Cortex of kidney (tissue), 1 donor: ENCODE data around the gene PDE4D.
"Not testable (repeated sequence)": the region's sequence is repeated elsewhere in the genome, so short reads cannot be mapped to it uniquely, and the experiment has no call there.

Experiments used
- DNase-seq: peaks from one replicate; lab custom pipeline; 2025; lab: John Stamatoyannopoulos, UW

PDE4D gene

DNA sequence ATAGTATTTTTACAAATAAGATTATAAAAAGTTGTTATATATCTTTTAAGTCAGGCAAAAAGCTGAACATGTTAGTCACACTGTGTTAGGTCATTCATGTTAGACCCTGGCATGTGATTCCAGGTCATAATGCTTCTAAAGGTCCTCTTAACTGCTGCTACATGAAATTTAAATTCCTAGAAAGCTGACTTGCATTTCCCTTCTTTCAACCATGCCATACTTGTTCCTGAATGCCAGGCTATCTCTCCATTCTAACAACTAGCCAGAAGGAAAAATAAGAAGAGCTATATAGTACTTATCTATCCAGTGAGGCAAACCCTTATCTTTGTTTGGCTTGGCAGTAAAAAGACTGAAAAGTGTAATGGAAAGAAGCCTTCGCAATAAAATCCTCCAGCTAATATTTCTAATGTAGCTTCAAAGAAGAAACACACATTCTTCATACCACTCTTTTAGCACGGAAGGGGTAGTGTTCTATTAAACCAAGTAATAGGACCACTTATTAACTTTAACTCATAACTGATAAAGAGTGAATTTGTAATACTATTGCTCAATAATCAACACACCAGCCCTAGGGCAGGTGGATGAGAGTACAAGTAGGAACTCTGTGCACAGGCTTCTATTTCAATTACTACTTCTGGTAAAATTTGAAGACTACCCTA lies 310.2 kb downstream of the PDE4D start:
- no peak for DNase-seq

DNA sequence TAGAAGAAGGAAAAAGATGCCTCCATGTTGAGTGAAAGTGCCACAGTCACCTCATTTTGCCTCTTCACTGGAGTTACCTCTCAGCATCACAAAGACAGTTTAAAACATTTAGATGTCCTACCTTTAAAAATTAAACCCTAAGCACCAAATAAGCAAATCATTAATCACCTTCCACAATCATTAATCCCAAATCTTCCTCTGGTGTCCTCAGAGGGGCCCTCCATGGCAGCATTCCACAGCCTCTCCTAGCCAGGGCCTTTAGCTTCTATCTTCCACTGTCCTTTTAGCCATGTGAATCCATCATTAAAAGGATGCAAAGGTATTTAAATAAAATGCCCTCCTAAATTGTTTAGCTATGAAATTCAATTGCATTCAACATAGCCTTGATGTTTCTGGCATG lies 310.8 kb downstream of the PDE4D start:
- DNase-seq: no peak

DNA sequence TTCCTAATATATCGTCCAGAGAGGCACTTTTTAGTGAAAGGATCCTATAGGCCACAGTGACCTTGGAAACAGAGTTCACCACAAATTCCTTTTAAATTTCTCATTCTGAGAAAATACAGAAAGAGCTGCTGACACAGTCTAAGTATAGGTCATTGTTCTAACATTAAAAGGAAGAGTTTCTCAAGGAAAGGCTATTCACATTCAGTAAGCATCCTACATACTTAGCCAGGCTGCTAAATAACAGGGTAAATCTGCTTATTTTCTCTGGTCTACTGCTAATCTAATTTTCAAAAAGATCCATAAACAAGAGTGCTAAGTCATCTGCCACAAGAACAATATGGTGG lies 313.7 kb downstream of the PDE4D start:
- no peak for DNase-seq

DNA sequence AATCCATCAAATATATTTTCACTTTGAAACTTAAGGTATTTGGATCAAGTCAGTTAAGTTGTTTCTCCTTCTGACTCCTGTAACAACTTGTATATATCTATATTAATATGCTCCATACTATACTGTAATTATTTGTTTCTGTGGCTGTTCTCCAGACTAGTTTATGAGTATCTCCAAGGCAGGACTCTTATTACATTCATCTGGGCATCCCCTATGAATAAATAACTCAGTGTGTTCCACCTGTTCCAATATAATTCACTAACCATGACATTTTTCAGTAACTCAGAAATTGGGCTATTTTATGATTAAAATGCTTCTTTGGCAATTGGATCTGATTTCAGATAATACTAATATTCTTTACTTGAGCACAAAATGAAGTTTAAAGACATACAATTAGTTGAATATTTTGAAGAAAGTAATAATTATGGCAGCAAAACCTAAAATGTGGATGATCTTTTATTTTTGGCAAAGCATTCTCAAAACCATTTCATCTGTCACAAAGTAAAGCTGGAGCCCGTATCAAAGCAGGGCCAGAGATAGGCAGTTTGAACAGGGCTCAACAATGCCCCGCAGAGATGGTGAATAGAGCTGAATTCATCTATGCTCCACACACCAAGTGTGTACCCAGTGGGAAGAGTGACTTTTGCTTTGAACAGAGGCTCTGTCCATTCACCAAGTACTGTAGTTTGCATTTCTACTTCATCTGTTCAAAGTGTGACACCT lies 314.3 kb downstream of the PDE4D start:
- DNase-seq: no peak

DNA sequence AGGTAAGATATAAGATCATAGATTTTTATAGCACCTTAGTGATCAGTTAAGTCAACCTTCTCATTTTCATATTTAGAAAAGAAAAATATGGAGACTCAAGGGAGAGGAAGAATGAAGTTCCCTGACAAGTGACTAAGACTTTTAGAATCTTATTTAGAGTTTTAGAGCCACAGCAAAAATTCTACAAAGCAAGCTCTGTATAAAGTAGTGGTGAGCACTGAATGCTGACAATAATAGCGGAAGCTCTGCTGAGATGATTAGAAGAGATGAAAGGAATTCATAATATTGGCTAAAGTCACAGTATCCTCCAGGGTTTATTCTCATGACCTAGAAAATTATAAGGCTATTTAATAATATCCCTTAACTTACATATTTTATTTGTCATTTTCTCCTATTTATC lies 316.0 kb downstream of the PDE4D start:
- no peak for DNase-seq

DNA sequence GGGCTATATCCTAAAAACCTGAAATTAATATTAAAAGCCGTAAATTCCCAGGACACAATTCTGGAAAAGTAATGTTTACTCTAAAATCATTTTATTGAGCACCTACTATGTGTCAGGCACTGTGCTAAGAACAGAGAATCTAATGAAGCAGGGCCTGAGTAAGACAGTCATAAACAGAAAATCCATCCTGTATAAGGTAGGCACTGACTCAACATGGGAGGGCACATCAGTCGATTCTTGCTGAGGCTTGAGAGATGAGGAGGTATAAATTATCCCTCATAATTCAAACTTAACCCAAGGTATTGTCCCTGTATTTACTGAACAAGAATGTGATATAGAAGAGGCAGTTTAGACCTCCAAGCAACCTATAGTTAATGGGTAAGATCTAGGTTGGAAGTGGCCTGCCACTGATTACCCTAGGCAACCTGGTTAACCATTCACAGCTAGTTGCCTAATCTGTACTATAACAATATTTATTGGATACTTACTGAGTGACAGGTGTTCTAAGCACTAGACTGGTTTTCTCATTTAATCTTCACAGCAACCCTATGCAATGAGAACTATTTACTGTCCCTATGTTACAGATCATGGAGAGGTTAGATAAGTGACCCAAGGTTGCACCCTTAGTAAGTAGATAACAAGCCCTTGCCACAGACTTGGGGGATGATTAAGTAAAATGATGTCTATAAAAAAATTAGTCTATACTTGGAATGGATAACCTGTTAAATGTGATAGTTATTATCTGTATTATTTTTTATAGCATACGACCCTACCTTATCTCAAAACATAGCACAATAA lies 317.7 kb downstream of the PDE4D start:
- DNase-seq: no peak

DNA sequence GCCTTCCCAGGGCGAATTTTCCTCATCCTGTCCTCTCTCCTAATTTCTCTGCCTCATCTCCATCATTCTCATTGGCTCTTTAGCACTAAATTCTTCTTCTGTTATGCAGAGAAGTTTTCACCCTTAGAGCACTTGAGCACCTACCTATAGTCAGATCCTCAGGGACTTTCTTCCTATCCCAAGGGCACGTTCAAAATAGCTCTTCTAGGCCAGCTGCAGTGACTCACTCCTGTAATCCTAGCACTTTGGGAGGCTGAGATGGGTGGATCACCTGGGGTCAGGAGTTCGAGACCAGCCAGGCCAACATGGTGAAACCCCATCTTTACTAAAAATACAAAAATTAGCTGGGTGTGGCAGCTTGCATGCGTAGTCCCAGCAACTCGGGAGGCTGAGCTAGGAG lies 320.0 kb downstream of the PDE4D start:
- not testable (repeated sequence) for DNase-seq

DNA sequence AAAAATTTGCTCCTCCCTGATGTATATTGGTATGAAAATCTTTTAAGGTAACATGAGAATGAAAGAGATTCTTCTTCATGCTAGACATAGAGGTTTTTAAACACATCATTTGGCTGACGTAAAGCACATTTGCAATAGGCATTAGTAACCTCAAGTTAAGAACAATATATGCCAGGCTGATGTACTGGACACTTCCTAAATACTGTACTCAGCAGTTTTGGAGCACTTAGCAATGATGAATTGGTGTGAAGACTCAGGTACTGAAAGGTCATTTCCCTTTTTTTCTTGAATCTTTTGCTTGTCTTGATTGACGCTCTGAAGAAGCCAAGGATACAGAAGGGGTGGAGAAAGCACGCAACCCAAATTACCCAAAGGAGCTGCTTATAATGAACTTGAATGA lies 322.5 kb downstream of the PDE4D start:
- no peak for DNase-seq

DNA sequence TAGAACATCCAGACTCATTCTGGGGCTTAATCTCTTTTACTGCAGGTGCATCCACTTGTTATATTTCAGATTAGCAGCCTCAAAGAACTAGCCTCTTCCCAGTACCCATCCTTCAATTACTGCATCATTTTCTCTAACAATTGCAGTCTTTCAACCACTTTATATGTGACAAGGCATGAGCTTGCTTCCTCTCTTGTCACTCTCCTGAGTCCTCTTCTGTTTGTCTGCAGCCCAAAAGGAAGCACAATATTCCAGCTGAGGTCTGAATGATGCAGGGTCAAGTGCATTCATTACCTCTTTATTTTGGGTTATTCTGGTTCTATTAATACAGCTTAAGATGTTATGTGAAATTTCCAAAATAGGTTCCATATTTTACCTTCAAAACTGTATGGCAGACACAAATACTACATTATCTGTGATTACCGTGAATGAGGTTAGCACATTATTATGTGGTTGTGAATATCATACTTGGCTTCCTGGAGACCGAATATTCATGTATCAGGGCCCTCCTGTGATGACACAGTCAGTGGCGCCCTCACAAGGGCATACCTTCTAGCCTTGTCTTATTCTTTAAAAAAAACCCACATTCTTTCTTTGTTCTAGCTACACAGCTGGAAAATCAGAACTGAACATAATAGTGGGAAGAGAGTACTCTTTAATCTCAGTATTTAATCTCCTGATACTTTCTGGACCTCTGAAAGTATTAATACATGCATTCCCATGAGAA lies 323.8 kb downstream of the PDE4D start:
- DNase-seq: no peak

DNA sequence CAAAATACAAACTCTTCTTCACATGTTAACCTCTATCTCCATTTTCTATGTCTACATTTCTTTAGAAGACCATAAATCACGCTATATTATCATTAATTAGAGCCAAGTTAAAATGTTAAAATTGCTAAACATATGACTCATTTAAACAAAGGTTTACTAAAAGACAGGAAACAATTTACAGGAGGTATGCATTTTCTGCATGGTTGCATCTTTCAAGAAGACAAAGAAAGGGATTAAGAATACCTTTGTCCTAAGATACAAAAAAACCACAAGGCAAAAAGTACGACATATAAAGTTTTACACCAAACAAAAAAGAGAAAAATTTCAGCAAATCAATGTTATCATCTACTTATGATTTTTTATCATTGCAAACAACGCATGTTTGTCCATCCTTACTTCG lies 324.4 kb downstream of the PDE4D start:
- no peak for DNase-seq

DNA sequence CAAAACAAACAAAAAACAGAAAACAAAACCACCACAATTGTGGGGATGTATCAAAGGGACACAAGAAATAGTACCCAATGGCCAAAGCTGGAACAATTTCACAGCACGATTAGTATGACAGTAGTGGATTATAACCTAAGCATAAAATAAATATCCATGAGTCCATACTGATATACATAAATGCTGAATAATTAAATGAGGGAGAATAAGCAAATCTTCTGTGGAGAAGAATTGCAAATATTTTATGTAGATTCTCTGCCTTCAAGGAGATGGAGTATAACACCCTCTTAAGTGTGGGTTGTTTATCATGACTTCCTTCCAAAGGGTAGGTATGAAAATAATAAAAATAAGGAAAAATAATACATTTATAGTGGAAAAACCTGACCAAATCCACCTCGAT lies 325.4 kb downstream of the PDE4D start:
- no peak for DNase-seq

DNA sequence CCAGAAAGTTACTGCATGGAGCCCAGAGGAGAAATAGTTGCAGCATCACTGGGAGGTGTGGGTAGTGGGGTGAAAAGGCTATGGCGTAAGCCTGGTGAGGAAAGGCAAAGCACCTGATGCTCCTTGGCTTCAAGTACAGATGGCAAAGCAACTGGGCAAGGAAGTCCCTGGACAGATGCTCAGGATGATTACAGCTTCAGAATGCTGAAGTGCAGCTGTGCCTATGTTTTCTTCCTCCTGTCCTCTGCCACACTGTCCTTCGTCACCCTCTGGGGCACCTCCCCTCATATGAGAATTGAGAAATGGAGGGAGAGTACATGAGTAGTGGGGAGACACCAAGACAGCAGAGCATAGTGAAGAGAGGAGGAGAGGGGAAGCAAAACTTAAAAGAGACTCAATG lies 328.0 kb downstream of the PDE4D start:
- no peak for DNase-seq

DNA sequence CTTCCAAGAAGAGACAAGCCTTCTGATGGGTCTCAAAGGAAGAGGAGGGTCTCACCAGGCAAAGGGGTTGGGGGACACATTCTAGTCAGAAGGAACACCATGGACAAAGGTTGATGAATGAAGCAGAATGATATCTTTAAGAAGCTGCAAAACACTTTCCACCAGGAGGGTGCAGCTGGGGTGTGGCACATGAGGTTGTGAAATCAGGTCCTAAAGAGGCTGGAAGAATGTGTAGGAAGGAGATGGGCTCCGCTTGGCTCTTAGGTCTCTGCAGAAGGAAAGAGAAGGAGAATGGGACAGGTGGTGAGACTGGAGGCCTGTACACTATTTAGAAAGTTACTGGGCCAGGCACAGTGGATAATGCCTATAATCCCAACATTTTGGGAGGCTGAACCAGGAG lies 328.6 kb downstream of the PDE4D start:
- DNase-seq: no peak

DNA sequence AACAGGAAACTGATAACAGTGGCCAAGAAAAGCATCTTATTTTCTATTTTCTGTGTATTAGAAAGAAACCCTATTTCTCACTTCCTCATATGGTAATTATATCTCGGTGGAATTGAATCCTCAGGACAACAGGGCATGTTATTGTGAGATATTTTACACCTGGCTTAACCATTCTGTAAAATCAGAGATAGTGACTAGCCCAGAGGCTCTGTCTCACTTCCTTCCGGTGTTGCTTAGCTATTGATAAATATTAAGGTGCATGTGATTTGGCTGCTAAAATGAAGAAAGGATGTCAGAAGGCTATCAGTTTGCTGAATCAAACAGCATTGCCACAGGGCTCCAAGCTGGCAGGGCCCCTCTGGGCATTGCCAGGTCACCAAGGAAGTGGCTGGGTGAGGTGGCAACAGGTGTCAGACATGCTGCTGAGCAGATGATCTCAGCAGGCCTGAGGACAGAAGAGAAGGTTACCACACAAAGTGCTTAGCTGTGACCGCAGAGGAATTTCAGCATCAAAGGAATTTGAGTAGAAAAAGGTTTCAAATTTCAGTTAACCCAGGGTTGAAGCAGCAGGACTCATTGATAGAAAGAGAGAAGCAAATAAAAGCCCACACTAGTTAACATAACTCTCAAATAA lies 330.7 kb downstream of the PDE4D start:
- DNase-seq: no peak

DNA sequence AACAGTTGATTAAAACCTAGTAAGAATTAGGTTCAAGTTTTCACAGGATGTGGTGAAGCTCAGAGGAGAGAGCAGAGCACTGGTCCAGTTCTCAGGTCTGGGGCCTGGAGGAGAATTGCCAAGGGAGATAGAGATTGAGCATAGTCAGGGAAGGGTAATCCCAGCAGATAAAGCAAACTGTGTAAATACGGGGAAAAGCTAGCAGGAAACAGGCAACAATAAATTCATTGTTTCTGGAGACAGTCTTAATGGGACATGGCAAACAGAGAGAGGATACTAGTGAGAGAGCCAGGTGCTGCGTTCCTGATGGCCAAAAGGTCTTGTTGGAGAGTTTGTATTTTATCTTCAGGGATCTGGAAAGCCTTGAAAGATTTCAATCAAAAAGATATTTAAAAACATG lies 333.0 kb downstream of the PDE4D start:
- DNase-seq: no peak

DNA sequence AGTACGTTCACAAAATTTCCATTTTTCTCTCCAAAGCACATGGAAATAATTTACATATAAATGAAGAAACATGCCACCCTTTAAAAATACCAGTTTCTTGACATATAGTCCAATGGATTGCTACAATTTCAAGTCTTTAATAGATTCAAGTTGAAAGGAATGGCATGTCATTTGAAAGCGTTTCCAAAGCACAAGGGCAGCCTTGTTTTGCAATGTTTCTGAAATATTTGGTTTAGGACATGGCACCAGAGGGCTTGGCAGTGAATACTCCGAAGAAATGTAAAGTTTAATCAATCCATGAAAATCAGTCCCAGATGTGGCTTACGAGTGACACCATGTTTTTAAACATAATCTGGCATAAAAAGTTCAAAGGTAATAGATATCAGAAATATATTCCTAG lies 333.7 kb downstream of the PDE4D start:
- no peak for DNase-seq

DNA sequence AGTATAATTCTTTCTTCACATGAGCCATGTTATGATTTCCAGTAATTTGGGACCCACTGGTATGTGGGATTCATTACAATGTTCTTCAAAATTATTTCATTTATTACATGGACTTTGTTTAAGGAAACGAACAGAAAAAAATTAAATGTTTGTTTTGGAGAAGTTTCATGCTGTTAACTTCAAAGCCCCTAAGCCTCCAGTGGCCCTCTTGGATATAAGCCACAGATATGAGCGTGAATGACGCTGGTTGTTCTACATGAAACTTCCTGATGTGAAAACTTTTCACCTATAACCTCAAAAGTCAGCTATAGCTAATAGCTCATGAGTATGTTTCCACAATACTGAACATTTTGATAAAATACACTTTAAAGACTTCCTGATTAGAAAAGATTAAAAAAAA lies 334.2 kb downstream of the PDE4D start:
- DNase-seq: no peak

DNA sequence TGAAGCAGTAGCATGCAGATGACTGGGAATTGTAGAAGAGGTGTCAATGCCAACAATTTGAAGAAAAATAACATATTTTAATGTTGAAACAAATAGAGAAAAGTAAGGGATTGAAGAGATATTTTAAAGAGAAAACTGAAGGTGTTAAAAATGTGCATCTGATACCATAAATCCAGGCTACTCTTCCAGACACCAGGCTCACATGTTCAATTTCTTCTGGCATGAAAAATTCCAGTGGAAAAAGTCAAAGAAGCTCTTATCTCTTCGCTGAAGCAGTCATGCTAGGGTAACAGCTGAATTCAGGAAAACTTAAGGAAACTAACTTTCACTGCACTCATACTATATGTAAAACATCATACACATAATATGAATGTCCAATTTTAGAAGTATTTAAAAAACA lies 335.0 kb downstream of the PDE4D start:
- DNase-seq: no peak

DNA sequence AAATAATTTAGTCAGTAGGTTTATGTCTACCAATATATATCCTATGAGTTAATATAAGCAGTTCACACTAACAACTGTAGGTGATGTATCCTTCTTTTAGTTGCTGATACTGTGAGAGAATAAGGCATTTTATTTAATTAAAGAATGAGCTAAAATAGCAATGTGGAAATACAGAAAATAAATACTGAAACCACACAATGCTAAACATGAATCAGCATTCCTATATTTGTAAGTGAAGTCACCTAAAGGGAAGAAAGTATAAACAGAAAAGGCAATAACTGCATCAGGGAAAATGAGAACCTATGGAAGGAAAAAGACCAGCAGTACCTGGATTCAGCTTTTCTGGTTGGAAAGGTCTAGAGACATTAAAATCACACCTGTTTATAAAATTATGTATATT lies 336.0 kb downstream of the PDE4D start:
- no peak for DNase-seq

DNA sequence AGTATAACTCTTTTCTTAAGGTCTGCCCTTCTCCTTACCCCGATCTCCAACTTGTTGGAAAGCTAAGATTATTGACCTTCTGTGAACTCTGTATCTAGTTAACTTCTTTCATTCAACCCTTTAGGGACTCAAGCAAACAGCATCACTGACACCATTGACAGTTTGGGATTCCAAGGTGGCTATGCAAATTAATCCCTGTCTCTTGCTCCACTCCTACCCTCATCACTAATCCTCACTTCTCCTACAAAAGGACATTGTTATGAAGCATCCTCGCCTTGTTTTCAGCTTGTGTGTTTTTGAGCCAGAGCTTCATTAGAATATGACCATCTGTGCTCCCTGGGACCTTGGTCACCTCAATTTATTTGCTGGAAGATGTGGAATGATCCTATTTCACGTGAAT lies 337.9 kb downstream of the PDE4D start:
- no peak for DNase-seq

DNA sequence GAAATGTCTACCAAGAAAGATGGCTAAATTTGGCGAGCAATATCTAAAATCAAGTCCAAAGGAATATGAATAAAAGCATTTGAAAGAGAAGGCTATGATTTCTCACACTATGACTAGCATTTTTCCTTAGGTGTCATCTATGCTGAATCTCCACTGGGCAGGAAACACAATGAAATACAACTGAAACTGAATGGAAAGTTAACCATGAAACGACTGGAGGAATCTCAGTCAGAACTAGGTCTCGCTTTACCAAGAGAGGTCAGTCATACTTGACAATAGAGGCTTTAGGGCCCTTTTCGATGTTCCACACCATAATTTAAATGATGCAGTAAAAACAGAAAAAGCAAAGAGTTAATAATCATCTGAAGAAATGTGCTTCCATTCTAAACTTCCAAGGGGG lies 339.0 kb downstream of the PDE4D start:
- no peak for DNase-seq

DNA sequence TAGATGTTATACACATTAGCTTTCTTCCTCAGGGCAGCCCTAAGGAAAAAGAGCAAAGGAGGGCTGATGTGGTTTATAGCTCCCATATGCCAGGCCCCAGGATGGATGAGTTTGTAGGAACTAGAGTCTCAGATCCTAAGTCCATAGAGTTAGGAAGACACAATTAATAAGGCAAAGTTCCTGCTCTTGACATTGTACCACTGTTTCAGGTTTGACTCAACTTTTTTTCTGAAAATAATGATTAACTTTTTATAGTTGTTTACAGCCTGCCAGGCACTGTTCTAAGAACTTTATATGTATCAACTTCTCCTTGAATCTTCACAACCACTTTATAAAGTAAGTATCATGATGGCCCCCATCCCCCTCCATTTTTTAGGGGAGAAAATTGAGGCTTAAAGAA lies 339.5 kb downstream of the PDE4D start:
- DNase-seq: no peak
